ENCODE results near the gene AOPEP. TPM values are rescaled to one million over a fixed set of nuclear protein-coding genes. Genes with fewer than 3 reads are reported as not detected.

AOPEP gene
- polyA plus RNA-seq, 1 of the 3 experiments (the other 2 are of a cell fraction): 54.6 TPM

DNA sequence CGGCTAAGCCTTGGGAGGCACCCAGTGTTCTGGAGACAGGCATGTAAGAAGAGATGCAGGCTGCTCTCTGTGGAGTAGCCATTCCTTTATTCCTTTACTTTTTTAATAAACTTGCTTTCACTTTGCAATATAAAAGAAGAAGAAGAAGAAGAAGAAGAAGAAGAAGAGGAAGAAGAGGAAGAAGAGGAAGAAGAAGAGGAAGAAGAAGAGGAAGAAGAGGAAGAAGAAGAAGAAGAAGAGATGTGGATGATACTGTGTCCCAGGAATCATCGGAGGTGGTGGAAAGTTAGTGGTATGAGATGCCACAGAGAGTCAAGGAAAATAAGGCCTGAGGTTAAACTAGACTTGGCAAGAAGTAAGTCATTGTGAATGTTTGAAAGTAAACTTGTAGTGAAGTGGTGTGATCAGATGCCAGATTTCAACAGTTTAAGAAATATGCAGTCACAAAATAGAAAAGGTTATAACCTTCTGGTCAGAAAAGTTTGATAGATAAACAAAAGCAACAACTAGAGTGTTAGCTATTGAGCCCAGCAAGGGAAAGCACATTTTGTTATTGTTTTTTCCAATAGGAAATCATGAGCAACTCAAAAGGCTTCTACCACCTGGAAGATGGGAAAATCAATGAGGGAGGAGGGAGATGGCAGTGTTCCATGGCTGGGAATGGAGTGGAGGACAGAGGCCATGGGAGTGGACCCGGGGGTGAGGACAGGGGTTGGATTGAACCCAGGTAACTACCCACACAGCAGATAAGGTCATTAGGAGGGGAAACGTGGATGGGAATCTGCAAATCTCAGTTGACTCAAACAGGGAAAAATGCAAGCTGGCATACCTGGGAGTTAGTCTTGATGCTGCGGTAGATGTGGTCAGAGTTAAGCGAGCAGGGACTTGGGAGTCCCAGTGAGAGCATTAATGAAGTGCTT, 16.8 kb downstream of the AOPEP start:
- no peak for DNase-seq
- Histone ChIP-seq H3K4me3 (ENCODE audit: low read depth in 2 of 2, low read length in 1 of 2) (no peak overlapping the region), H2AFZ (ENCODE audit: low read depth) (no peak overlapping the region), H3K27me3 (ENCODE audit: insufficient read depth) (no peaks in the 10 kb centered on the region), H3K4me1 (ENCODE audit: control insufficient read depth in 1 of 2, insufficient read depth in 2 of 2, low read depth in 1 of 2, low read length in 1 of 2) (peaks cover 0 to 4% of the 10 kb centered on the region in 2 experiments; a peak in 1 of 4 replicates), H3K9me3 (no peaks in the 10 kb centered on the region), H3K9ac (no peak overlapping the region), H3K27ac (ENCODE audit: low read depth in 2 of 2, low read length in 1 of 2) (no peak overlapping the region), H3K79me2 (ENCODE audit: insufficient read depth) (peaks cover 3% of the 10 kb centered on the region; the same call in 1 of the 2 replicates), H4K20me1 (ENCODE audit: insufficient read depth) (no peaks in the 10 kb centered on the region), H3K4me2 (no peak overlapping the region), H3K36me3 (replicated peaks in 1 of 2; ENCODE audit: control insufficient read depth in 1 of 2, insufficient read depth in 2 of 2, low read length in 1 of 2) (peaks cover 0 to 2% of the 10 kb centered on the region in 2 experiments), H3K9me2 (no peaks in the 10 kb centered on the region), H3F3A (replicated peaks; ENCODE audit: insufficient read depth) (no peaks in the 10 kb centered on the region)
- CTCF ChIA-PET: interaction anchor here (0.6 kb wide), 1 partner anchor 15 kb away, joined by 3 read pairs; no protein-coding TSS in a partner anchor
- POLR2A ChIA-PET: no interaction called here
- no peak for TF ChIP-seq NFIC (IDR thresholded peaks at IDR 0.05; ENCODE audit: borderline replicate concordance)
- TF ChIP-seq, protein P1, sequence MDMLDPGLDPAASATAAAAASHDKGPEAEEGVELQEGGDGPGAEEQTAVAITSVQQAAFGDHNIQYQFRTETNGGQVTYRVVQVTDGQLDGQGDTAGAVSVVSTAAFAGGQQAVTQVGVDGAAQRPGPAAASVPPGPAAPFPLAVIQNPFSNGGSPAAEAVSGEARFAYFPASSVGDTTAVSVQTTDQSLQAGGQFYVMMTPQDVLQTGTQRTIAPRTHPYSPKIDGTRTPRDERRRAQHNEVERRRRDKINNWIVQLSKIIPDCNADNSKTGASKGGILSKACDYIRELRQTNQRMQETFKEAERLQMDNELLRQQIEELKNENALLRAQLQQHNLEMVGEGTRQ (IDR thresholded peaks at IDR 0.05; ENCODE audit: borderline replicate concordance, low read depth, low read length): no peak
- 80% methylated on average over 6 of the region's 6 CpGs for WGBS (ENCODE audit: low lambda C conversion rate)

- Histone ChIP-seq H4K20me1 (ENCODE audit: insufficient read depth) (no peaks in the 10 kb centered on the region), H3K9me2 (no peaks in the 10 kb centered on the region), H3K27ac (ENCODE audit: low read depth in 2 of 2, low read length in 1 of 2) (no peak overlapping the region), H2AFZ (ENCODE audit: low read depth) (no peak overlapping the region), H3K79me2 (ENCODE audit: insufficient read depth) (0 out of 2 replicates have a peak, but pooled peaks cover 2% of the 10 kb centered on the region), H3F3A (replicated peaks; ENCODE audit: insufficient read depth) (no peaks in the 10 kb centered on the region), H3K9ac (no peak overlapping the region), H3K27me3 (ENCODE audit: insufficient read depth) (no peaks in the 10 kb centered on the region), H3K4me3 (ENCODE audit: low read depth in 2 of 2, low read length in 1 of 2) (no peak overlapping the region), H3K36me3 (replicated peaks in 1 of 2; ENCODE audit: control insufficient read depth in 1 of 2, insufficient read depth in 2 of 2, low read length in 1 of 2) (peaks cover 13 to 21% of the 10 kb centered on the region in 2 experiments), H3K4me2 (no peak overlapping the region), H3K4me1 (ENCODE audit: control insufficient read depth in 1 of 2, insufficient read depth in 2 of 2, low read depth in 1 of 2, low read length in 1 of 2) (peaks cover 0 to 4% of the 10 kb centered on the region in 2 experiments; a peak in 1 of 4 replicates), H3K9me3 (peaks cover 11% of the 10 kb centered on the region)
- CTCF ChIA-PET: no interaction called here
- DNase-seq: no peak
- 99% methylated on average over 8 of the region's 8 CpGs for whole genome bisulfite sequencing (ENCODE audit: low lambda C conversion rate)
- POLR2A ChIA-PET: no interaction called here
- TF ChIP-seq SMC3 (IDR thresholded peaks at IDR 0.05; ENCODE audit: low read depth, low read length) (no peak), TEAD4 (IDR thresholded peaks at IDR 0.05; ENCODE audit: borderline replicate concordance, insufficient read depth) (no peak), RAD21 (IDR thresholded peaks at IDR 0.05; ENCODE audit: low read length) (no peak), TAF1 (IDR thresholded peaks at IDR 0.05; ENCODE audit: borderline replicate concordance, low read depth, low read length) (no peak), FOXM1 (IDR thresholded peaks at IDR 0.05; ENCODE audit: low read depth) (no peak), EZH2phosphoT487 (IDR thresholded peaks at IDR 0.05; ENCODE audit: borderline replicate concordance, low read depth) (no peak), RCOR1 (IDR thresholded peaks at IDR 0.05; ENCODE audit: low read length) (no peak), RXRA (IDR thresholded peaks at IDR 0.05; ENCODE audit: borderline replicate concordance, low read depth) (no peak), CHD2 (IDR thresholded peaks at IDR 0.05; ENCODE audit: low read length, partially characterized antibody) (no peak), GATA2 (CRISPR knock-in tag; IDR thresholded peaks at IDR 0.05) (no peak), ELF1 (IDR thresholded peaks at IDR 0.05) (no peak), NFIC (IDR thresholded peaks at IDR 0.05; ENCODE audit: borderline replicate concordance) (no peak), FOSL2 (IDR thresholded peaks at IDR 0.05; ENCODE audit: borderline replicate concordance, low read depth) (no peak), NRF1 (IDR thresholded peaks at IDR 0.05; ENCODE audit: low read depth, low read length) (no peak), GABPA (IDR thresholded peaks at IDR 0.05; ENCODE audit: low read depth) (no peak), POLR2AphosphoS5 (IDR thresholded peaks at IDR 0.05; ENCODE audit: low read depth, low read length) (no peak)
- TF ChIP-seq, protein P2, sequence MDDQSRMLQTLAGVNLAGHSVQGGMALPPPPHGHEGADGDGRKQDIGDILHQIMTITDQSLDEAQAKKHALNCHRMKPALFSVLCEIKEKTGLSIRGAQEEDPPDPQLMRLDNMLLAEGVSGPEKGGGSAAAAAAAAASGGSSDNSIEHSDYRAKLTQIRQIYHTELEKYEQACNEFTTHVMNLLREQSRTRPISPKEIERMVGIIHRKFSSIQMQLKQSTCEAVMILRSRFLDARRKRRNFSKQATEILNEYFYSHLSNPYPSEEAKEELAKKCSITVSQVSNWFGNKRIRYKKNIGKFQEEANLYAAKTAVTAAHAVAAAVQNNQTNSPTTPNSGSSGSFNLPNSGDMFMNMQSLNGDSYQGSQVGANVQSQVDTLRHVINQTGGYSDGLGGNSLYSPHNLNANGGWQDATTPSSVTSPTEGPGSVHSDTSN (IDR thresholded peaks at IDR 0.05): no peak
- TF ChIP-seq, protein P1 (IDR thresholded peaks at IDR 0.05; ENCODE audit: borderline replicate concordance, low read depth, low read length): no peak
Observed at GRCh38 chr9:94745806-94746540, 19.5 kb downstream of the AOPEP start.
